Fibroblast of lung (primary cell): ENCODE measurements around the gene CDH26. TPM values are rescaled to one million over a fixed set of nuclear protein-coding genes. Genes with fewer than 3 reads are reported as not detected.

Experiments
- DNase-seq, 2 donors: peaks; one replicate each; pipeline versions ENCODE4 v3.0.0 to v3.0.0-alpha.2; 2010; ENCODE audit warnings: low read depth in 2 of 2
- H2AFZ ChIP-seq: 2 replicates; pipeline ENCODE4 v1.5.1; 2012; ENCODE audit warnings: low read length, control low read depth, inconsistent platforms
- H3K27ac ChIP-seq: 2 replicates; pipeline ENCODE4 v1.5.1; 2011; ENCODE audit warnings: low read length, control low read depth; ENCODE audit not compliant: insufficient read depth
- H3K27me3 ChIP-seq: 2 replicates; pipeline ENCODE4 v1.5.1; 2011; ENCODE audit warnings: mild to moderate bottlenecking, low read length; ENCODE audit not compliant: control insufficient read depth, insufficient read depth
- H3K36me3 ChIP-seq: 2 replicates; pipeline ENCODE4 v1.5.1; 2011; ENCODE audit warnings: low read length; ENCODE audit not compliant: control insufficient read depth, insufficient read depth
- H3K4me1 ChIP-seq: 2 replicates; pipeline ENCODE4 v1.5.1; 2011; ENCODE audit warnings: low read length; ENCODE audit not compliant: control insufficient read depth, insufficient read depth; ENCODE audit errors: extremely low read depth
- H3K4me2 ChIP-seq: 2 replicates; pipeline ENCODE4 v1.5.1; 2011; ENCODE audit warnings: low read length, control low read depth; ENCODE audit not compliant: insufficient read depth; ENCODE audit errors: extremely low read depth
- H3K4me3 ChIP-seq, 4 experiments: fragments of 200-600 bp in 1 of 4; sonication (generic) in 1 of 4; replicated peaks in 1 of 4; 2 replicates each; pipeline ENCODE4 v1.5.1; 2011 to 2016; ENCODE audit warnings: low read length in 4 of 4, low read depth in 3 of 4, mild to moderate bottlenecking in 3 of 4, control low read depth in 2 of 4, inconsistent platforms in 1 of 4, mixed read lengths in 1 of 4; ENCODE audit not compliant: insufficient read depth in 1 of 4; ENCODE audit errors: control extremely low read depth in 1 of 4
- H3K79me2 ChIP-seq: 2 replicates; pipeline ENCODE4 v1.5.1; 2012; ENCODE audit warnings: mild to moderate bottlenecking, low read length, inconsistent platforms; ENCODE audit not compliant: control insufficient read depth, insufficient read depth
- H3K9ac ChIP-seq: 2 replicates; pipeline ENCODE4 v1.5.1; 2011; ENCODE audit warnings: mild to moderate bottlenecking, low read length, control low read depth; ENCODE audit not compliant: insufficient read depth
- H3K9me3 ChIP-seq: 2 replicates; pipeline ENCODE4 v1.5.1; 2012; ENCODE audit warnings: low read depth, low read length; ENCODE audit not compliant: control insufficient read depth, insufficient read depth
- H4K20me1 ChIP-seq: 2 replicates; pipeline ENCODE4 v1.5.1; 2011; ENCODE audit warnings: low read length; ENCODE audit not compliant: control insufficient read depth, insufficient read depth; ENCODE audit errors: extremely low read depth
- CTCF ChIP-seq, 2 donors: IDR thresholded peaks in 1 of 2; conservative IDR thresholded peaks in 1 of 2; 1 replicate in 1 of 2; 2 replicates in 1 of 2; pipeline ENCODE4 v1.5.1; 2011 to 2012; ENCODE audit warnings: low read length in 2 of 2, control low read depth in 1 of 2, inconsistent platforms in 1 of 2, low read depth in 1 of 2, mild to moderate bottlenecking in 1 of 2
- EZH2 ChIP-seq: IDR thresholded peaks from 2 replicates; pipeline ENCODE4 v1.5.1; 2012; ENCODE audit warnings: low read length, control low read depth, mild to moderate bottlenecking; ENCODE audit errors: missing control alignments
- polyA plus RNA-seq, 2 donors: library from polyadenylated mRNA; depleted of rRNA in 1 of 2; stranded (reverse) in 1 of 2; unstranded in 1 of 2; fragments of >200 nt; gene quantifications; 2 replicates each; pipeline ENCODE4 v1.2.1, GENCODE V29; 2011 to 2012; ENCODE audit warnings: missing spikeins in 1 of 2
- total RNA-seq: library from RNA; depleted of rRNA; stranded (reverse); fragments of >200 nt; gene quantifications from 2 replicates; pipeline ENCODE4 v1.2.1, GENCODE V29; 2014

CDH26 gene
- total and polyA plus RNA-seq, 2 donors (not counting 1 experiment from before 2014, with no cell fraction given): 0.12 to 0.50 TPM

- Histone ChIP-seq H4K20me1 (no peaks in the 10 kb centered on the region), H3K9ac (no peak overlapping the region), H3K27me3 (no peaks in the 10 kb centered on the region), H3K27ac (no peak overlapping the region), H3K4me2 (no peak overlapping the region), H3K9me3 (no peaks in the 10 kb centered on the region), H2AFZ (no peak overlapping the region), H3K4me1 (no peaks in the 10 kb centered on the region), H3K4me3 (no peak overlapping the region), H3K79me2 (no peaks in the 10 kb centered on the region), H3K36me3 (no peaks in the 10 kb centered on the region)
- TF ChIP-seq EZH2 (no peak), CTCF (conservative IDR thresholded peaks at IDR 0.05 in 1 of 2, IDR thresholded peaks at IDR 0.05 in 1 of 2; ENCODE audit: low read depth in 1 of 2, low read length in 2 of 2) (no peak)
- DNase-seq: peak in 1 of 2 donors; percentile 25
These were observed 29.9 kb downstream of the CDH26 start for GRCh38 chr20:59988141-59988540.

GRCh38 chr20:59992526-59993084 is 34.4 kb downstream of the CDH26 start:
- Histone ChIP-seq H3K4me1 (no peaks in the 10 kb centered on the region), H4K20me1 (no peaks in the 10 kb centered on the region), H3K36me3 (no peaks in the 10 kb centered on the region), H3K27ac (no peak overlapping the region), H3K4me3 (no peak overlapping the region), H3K27me3 (no peaks in the 10 kb centered on the region), H2AFZ (no peak overlapping the region), H3K9ac (no peak overlapping the region), H3K9me3 (no peaks in the 10 kb centered on the region), H3K4me2 (no peak overlapping the region), H3K79me2 (no peaks in the 10 kb centered on the region)
- TF ChIP-seq EZH2 (no peak), CTCF (conservative IDR thresholded peaks at IDR 0.05 in 1 of 2, IDR thresholded peaks at IDR 0.05 in 1 of 2; ENCODE audit: low read depth in 1 of 2, low read length in 2 of 2) (peak in 1 of 2 donors; percentile 29)
- DNase-seq: peak in 1 of 2 donors; percentile 31

- H2AFZ ChIP-seq: no peak overlapping the region
- TF ChIP-seq EZH2: no peak
- TF ChIP-seq CTCF (conservative IDR thresholded peaks at IDR 0.05 in 1 of 2, IDR thresholded peaks at IDR 0.05 in 1 of 2; ENCODE audit: low read depth in 1 of 2, low read length in 2 of 2): no peak
- H3K9ac ChIP-seq: no peak overlapping the region
- H3K79me2 ChIP-seq: no peaks in the 10 kb centered on the region
- H3K36me3 ChIP-seq: no peaks in the 10 kb centered on the region
- H3K4me3 ChIP-seq: no peak overlapping the region
- no peaks in the 10 kb centered on the region for H4K20me1 ChIP-seq
- no peak for DNase-seq
- H3K9me3 ChIP-seq: no peaks in the 10 kb centered on the region
- H3K27ac ChIP-seq: no peak overlapping the region
- H3K4me1 ChIP-seq: no peaks in the 10 kb centered on the region
- H3K4me2 ChIP-seq: no peak overlapping the region
- no peaks in the 10 kb centered on the region for H3K27me3 ChIP-seq
These were observed 35.7 kb downstream of the CDH26 start for GRCh38 chr20:59993736-59994430.
